Measurements from ENCODE around the gene ZNF469.

ZNF469 gene

DNA sequence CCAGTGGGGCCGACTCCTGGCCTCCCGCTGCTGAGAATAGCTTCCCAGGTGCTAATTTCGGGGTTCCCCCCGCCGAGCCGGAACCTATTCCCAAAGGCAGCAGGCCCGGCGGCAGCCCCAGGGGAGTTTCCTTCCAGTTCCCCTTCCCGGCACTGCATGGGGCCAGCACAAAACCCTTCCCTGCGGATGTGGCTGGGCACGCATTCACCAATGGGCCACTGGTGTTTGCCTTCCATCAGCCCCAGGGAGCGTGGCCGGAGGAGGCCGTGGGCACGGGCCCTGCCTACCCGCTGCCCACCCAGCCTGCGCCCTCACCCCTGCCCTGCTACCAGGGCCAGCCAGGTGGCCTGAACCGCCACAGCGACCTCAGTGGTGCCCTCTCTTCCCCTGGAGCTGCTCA, 45.4 kb downstream of the ZNF469 start:
- no peak overlapping the region for H3K4me3 ChIP-seq
- H3K9me3 ChIP-seq, result no peaks in the 10 kb centered on the region
- H3K27me3 ChIP-seq (ENCODE audit: low read depth), result peaks cover 39% of the 10 kb centered on the region
- no peaks in the 10 kb centered on the region for H3K4me1 ChIP-seq
- in situ Hi-C loops (cut with MboI; ENCODE audit: low sequenced_read_pairs), result no loop called here
- DNase-seq (ENCODE audit: low spot score in 2 of 2), result no peak
- H3K36me3 ChIP-seq (replicated peaks), result no peaks in the 10 kb centered on the region

DNA sequence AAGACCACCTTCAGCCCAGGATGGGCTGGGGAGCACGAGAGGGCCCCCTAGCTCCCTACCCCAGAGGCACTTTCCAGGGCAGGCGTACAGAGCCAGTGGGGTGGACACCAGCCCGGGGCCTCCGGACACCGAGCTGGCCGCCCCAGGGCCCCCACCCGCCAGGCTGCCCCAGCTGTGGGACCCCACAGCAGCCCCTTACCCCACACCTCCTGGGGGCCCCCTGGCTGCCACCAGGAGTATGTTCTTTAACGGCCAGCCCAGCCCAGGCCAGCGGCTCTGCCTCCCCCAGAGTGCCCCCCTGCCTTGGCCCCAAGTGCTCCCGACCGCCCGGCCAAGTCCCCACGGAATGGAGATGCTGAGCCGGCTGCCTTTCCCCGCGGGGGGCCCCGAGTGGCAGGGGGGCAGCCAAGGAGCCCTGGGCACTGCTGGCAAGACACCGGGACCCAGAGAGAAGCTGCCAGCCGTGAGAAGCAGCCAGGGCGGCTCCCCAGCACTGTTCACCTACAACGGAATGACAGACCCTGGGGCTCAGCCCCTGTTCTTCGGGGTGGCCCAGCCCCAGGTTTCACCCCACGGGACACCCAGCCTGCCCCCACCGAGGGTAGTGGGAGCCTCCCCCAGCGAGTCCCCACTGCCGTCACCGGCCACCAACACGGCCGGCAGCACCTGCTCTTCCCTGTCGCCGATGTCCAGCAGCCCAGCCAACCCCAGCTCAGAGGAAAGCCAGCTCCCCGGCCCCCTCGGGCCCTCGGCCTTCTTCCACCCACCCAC, 46.0 kb downstream of the ZNF469 start:
- Histone ChIP-seq H3K4me3 (no peak overlapping the region), H3K4me1 (no peaks in the 10 kb centered on the region), H3K36me3 (replicated peaks) (no peaks in the 10 kb centered on the region), H3K27me3 (ENCODE audit: low read depth) (peaks cover 44% of the 10 kb centered on the region), H3K9me3 (no peaks in the 10 kb centered on the region)
- in situ Hi-C loops (cut with MboI; ENCODE audit: low sequenced_read_pairs), result no loop called here
- no peak for DNase-seq (ENCODE audit: low spot score in 2 of 2)

GRCh38 chr16:88429387-88430184, 46.8 kb downstream of the ZNF469 start:
- no peaks in the 10 kb centered on the region for H3K4me1 ChIP-seq
- DNase-seq (ENCODE audit: low spot score in 2 of 2), result no peak
- peaks cover 48% of the 10 kb centered on the region for H3K27me3 ChIP-seq (ENCODE audit: low read depth)
- no peak overlapping the region for H3K4me3 ChIP-seq
- H3K9me3 ChIP-seq, result no peaks in the 10 kb centered on the region
- in situ Hi-C loops (cut with MboI; ENCODE audit: low sequenced_read_pairs), result loop anchor here (10.0 kb wide), 1 partner anchor 145 kb away; no protein-coding TSS in a partner anchor
- H3K36me3 ChIP-seq (replicated peaks), result no peaks in the 10 kb centered on the region

GRCh38 chr16:88430185-88430523, 47.4 kb downstream of the ZNF469 start:
- H3K9me3 ChIP-seq, result no peaks in the 10 kb centered on the region
- in situ Hi-C loops (cut with MboI; ENCODE audit: low sequenced_read_pairs), result loop anchor here (10.0 kb wide), 1 partner anchor 145 kb away; no protein-coding TSS in a partner anchor
- H3K4me3 ChIP-seq, result no peak overlapping the region
- DNase-seq (ENCODE audit: low spot score in 2 of 2), result no peak
- H3K4me1 ChIP-seq, result no peaks in the 10 kb centered on the region
- H3K36me3 ChIP-seq (replicated peaks), result no peaks in the 10 kb centered on the region
- H3K27me3 ChIP-seq (ENCODE audit: low read depth), result peaks cover 54% of the 10 kb centered on the region

DNA sequence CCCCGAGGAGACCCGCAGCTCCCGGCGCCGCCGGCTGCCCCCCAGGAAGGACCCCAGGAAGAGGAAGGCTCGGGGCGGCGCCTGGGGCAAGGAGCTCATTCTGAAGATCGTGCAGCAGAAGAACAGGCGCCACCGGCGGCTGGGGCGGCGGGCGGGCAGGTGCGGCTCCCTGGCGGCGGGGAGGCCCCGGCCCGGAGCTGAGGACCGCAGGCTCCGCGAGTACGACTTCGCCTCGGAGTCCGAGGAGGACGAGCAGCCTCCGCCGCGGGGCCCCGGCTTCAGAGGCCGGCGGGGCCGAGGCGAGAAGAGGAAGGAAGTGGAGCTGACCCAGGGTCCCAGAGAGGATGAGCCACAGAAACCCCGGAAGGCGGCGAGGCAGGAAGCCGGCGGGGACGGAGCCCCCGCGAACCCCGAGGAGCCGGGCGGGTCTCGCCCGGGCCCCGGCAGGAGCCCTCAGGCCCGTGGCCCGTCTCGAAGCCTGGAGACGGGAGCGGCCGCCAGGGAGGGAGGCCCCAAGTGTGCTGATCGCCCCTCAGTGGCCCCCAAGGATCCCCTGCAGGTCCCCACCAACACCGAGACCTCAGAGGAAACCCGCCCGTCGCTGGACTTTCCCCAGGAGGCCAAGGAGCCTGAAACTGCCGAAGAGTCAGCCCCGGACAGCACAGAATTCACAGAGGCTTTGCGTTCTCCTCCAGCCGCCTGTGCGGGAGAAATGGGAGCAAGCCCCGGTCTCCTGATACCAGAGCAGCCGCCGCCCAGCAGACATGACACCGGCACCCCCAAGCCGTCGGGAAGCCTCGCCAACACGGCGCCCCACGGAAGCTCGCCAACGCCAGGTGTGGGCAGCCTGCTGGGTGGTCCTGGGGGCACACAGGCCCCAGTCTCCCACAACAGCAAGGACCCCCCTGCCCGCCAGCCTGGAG, 48.0 kb downstream of the ZNF469 start:
- H3K36me3 ChIP-seq (replicated peaks), result no peaks in the 10 kb centered on the region
- in situ Hi-C loops (cut with MboI; ENCODE audit: low sequenced_read_pairs), result loop anchor here (10.0 kb wide), 1 partner anchor 146 kb away; no protein-coding TSS in a partner anchor
- H3K27me3 ChIP-seq (ENCODE audit: low read depth), result peaks cover 54% of the 10 kb centered on the region

DNA sequence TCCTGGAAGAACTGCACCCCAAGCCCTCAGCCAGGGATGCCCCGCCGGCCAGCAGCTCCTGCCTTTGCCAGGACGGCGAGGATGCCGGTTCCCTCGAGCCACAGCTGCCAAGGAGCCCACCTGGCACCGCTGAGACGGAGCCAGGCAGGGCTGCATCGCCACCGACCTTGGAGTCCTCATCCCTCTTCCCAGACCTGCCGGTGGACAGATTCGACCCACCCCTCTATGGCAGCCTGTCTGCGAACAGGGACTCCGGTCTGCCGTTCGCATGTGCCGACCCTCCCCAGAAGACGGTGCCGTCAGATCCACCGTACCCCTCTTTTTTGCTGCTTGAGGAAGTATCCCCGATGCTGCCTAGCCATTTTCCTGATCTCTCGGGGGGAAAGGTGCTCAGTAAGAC, 48.9 kb downstream of the ZNF469 start:
- Histone ChIP-seq H3K4me1 (no peaks in the 10 kb centered on the region), H3K36me3 (replicated peaks) (no peaks in the 10 kb centered on the region), H3K27me3 (ENCODE audit: low read depth) (peaks cover 54% of the 10 kb centered on the region), H3K4me3 (no peak overlapping the region), H3K9me3 (no peaks in the 10 kb centered on the region)
- in situ Hi-C loops (cut with MboI; ENCODE audit: low sequenced_read_pairs), result loop anchor here (10.0 kb wide), 1 partner anchor 147 kb away; no protein-coding TSS in a partner anchor
- DNase-seq (ENCODE audit: low spot score in 2 of 2), result no peak

More for the DNA sequence above, 48.0 kb downstream of the ZNF469 start:
- no peak overlapping the region for H3K4me3 ChIP-seq
- no peak for DNase-seq (ENCODE audit: low spot score in 2 of 2)
- H3K9me3 ChIP-seq, result no peaks in the 10 kb centered on the region
- H3K4me1 ChIP-seq, result no peaks in the 10 kb centered on the region

DNA sequence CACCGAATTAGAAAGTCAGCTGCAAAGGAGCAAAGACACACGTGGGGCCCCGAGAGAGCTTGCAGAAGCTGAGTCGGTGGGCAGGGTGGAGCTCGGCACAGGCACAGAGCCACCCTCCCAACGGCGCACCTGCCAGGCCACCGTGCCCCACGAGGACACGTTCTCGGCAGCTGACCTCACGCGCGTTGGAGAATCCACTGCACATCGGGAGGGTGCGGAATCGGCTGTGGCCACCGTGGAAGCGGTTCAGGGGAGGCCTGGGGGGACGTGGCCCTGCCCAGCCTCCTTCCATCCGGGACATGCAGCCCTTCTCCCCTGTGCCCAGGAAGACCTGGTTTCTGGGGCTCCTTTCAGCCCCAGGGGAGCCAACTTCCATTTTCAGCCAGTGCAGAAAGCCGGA, 49.4 kb downstream of the ZNF469 start:
- Histone ChIP-seq H3K9me3 (no peaks in the 10 kb centered on the region), H3K27me3 (ENCODE audit: low read depth) (peaks cover 54% of the 10 kb centered on the region), H3K36me3 (replicated peaks) (no peaks in the 10 kb centered on the region), H3K4me3 (no peak overlapping the region), H3K4me1 (no peaks in the 10 kb centered on the region)
- DNase-seq (ENCODE audit: low spot score in 2 of 2), result no peak
- in situ Hi-C loops (cut with MboI; ENCODE audit: low sequenced_read_pairs), result loop anchor here (10.0 kb wide), 1 partner anchor 147 kb away; no protein-coding TSS in a partner anchor

Data from HAP-1 (cell line).